Measurements from ENCODE around the gene DOCK1. TPM values are rescaled to one million over a fixed set of nuclear protein-coding genes. Genes with fewer than 3 reads are reported as not detected.

DOCK1 gene
- total RNA-seq (2014; rRNA removed; shearing (Covaris generic)) = 31.6 and 40.7 TPM in 2 replicates

GRCh38 chr10:126904818-126905701, at the start of gene DOCK1:
Gene DOCK1, plus strand, starts transcription at chr10:126905428. Its CDS starts 90 bp downstream, at chr10:126905518.

GRCh38 chr10:127196282-127197153, 291.3 kb downstream of the DOCK1 start, which contains the start of gene INSYN2A:
Gene INSYN2A, minus strand, starts transcription at chr10:127196591. Its CDS starts 20,196 bp downstream, at chr10:127176395.

Other genes with a start within 250 kb of the DOCK1 start
- 22.0 and 22.6 TPM in 2 replicates for gene C10orf90, start 234.7 kb upstream of the DOCK1 start, total RNA-seq (2014; rRNA removed; shearing (Covaris generic))